AG04449 (cell line): ENCODE results near the gene METRN.
A peak's percentile ranks its signal among the peaks of the same experiment; 100 is the strongest.
"Not testable (repeated sequence)": the region's sequence is repeated elsewhere in the genome, so short reads cannot be mapped to it uniquely, and the experiment has no call there.

Experiments used
- CTCF ChIA-PET: fragments of 350-600 bp; formaldehyde crosslinking; extraction: SDS; loops from one replicate; lab custom pipeline; 2021; ENCODE audit warnings: antibody characterized with exemption; lab: Yijun Ruan, JAX
- POLR2A ChIA-PET: fragments of 400-600, 350-600 bp; formaldehyde crosslinking; extraction: SDS; loops from one replicate; lab custom pipeline; 2020; ENCODE audit warnings: antibody characterized with exemption, inconsistent platforms; lab: Yijun Ruan, JAX
- DNase-seq: peaks from one replicate; pipeline ENCODE4 v3.0.0-alpha.2; 2010; ENCODE audit warnings: low read depth, low spot score
- H3K4me3 ChIP-seq: 2 replicates; pipeline ENCODE4 v1.5.1; 2011; ENCODE audit warnings: low read depth, mild to moderate bottlenecking, control low read depth, low read length
- CTCF ChIP-seq: IDR thresholded peaks from one replicate; pipeline ENCODE4 v1.5.1; 2011; ENCODE audit warnings: mild to moderate bottlenecking, moderate library complexity, low read length, control low read depth, inconsistent platforms; ENCODE audit not compliant: insufficient read depth; ENCODE audit errors: missing control alignments

Gene METRN

GRCh38 chr16:746637-747036, 31.7 kb downstream of the METRN start:
- TF ChIP-seq CTCF, result no peak
- ChIA-PET CTCF (no interaction called here), POLR2A (no interaction called here)
- no peak for DNase-seq
- no peak overlapping the region for H3K4me3 ChIP-seq

DNA sequence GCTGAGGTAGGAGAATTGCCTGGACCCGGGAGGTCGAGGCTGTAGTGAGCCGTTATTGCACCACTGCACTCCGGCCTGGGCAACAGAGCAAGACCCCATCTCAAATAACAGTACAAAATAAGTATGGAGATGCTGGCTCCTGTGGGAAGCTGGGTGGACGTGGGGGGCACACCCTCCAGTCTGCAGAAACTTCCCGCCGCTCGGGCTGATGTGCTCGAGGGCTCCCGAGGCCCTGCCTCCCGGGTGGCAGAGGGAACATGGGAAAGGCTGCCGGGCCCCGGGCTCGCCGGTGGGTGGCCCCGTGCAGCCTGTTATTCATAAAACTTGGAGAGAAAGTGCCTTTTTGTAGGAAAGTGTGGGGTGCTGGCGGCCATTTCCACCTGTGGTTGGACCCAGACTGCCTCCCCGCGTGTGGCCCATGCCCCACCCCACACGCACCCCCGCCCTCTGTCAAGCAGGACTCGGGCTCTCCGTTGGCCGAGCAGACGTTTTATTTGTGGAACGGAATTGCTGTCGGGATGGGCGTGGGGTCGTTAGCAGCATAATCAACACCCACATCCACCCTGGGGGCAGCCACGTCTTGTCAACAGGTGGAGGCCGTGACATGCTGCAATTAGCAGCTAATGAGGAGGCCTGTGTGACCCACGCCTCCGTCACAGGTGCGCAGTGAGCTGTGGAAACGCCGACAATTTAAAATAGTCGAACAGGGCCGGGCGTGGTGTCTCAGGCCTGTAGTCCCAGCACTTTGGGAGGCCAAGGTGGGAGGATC, 33.2 kb downstream of the METRN start:
- CTCF ChIA-PET, result interaction anchor here (0.8 to 4.1 kb wide), 5 partner anchors 8 to 307 kb away, joined by 3 to 40 read pairs (median 3); partner anchors contain the start of gene CIAO3
- no peak overlapping the region for H3K4me3 ChIP-seq
- POLR2A ChIA-PET, result no interaction called here
- no peak for DNase-seq
- TF ChIP-seq CTCF, result no peak

- TF ChIP-seq CTCF, result no peak
- peak; percentile 57 for DNase-seq
- H3K4me3 ChIP-seq, result no peak overlapping the region
- ChIA-PET POLR2A (interaction anchor here (0.7 kb wide), 2 partner anchors 8 to 19 kb away, joined by 3 read pairs; partner anchors contain the start of gene CIAO3), CTCF (interaction anchor here (0.8 to 4.1 kb wide), 7 partner anchors 9 to 306 kb away, joined by 3 to 40 read pairs (median 5); partner anchors contain the start of genes ANTKMT and CIAO3)
Observed at GRCh38 chr16:749010-749409, 34.1 kb downstream of the METRN start.

DNA sequence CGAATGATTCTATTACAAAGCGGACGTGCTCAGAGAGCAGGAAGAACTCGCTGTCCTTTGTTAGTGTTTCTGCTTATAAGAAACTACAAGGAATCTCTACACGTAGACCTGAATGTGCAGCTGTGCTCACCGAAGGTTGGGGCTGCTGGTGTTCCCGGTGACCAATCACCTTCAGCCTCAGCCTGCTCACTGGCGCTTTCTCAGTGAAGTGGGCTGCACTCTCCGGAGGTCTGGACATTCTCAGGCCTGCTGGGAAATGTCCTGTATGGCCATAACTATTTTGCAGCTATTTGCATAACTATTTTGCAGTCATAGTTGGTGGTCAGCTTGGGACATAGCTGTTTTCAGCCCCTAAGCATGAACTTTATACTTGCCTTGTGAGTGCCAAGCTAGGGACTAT, 35.6 kb downstream of the METRN start:
- CTCF ChIA-PET, result interaction anchor here (1.0 to 4.1 kb wide), 4 partner anchors 10 to 39 kb away, joined by 3 to 40 read pairs (median 5); partner anchors contain the start of genes ANTKMT and CIAO3
- POLR2A ChIA-PET, result no interaction called here
- no peak for TF ChIP-seq CTCF
- no peak overlapping the region for H3K4me3 ChIP-seq
- no peak for DNase-seq

GRCh38 chr16:751152-752006, 36.5 kb downstream of the METRN start:
- no peak overlapping the region for H3K4me3 ChIP-seq
- no peak for DNase-seq
- CTCF ChIA-PET, result interaction anchor here (0.6 to 4.1 kb wide), 7 partner anchors 8 to 39 kb away, joined by 3 to 40 read pairs (median 3); partner anchors contain the start of genes ANTKMT and CIAO3
- TF ChIP-seq CTCF, result no peak
- POLR2A ChIA-PET, result no interaction called here

GRCh38 chr16:752007-752312, 37.0 kb downstream of the METRN start:
- no peak for DNase-seq
- no peak overlapping the region for H3K4me3 ChIP-seq
- CTCF ChIA-PET, result interaction anchor here (0.6 to 4.1 kb wide), 5 partner anchors 9 to 33 kb away, joined by 3 to 40 read pairs (median 3); partner anchors contain the start of genes ANTKMT and CIAO3
- POLR2A ChIA-PET, result no interaction called here
- no peak for TF ChIP-seq CTCF

DNA sequence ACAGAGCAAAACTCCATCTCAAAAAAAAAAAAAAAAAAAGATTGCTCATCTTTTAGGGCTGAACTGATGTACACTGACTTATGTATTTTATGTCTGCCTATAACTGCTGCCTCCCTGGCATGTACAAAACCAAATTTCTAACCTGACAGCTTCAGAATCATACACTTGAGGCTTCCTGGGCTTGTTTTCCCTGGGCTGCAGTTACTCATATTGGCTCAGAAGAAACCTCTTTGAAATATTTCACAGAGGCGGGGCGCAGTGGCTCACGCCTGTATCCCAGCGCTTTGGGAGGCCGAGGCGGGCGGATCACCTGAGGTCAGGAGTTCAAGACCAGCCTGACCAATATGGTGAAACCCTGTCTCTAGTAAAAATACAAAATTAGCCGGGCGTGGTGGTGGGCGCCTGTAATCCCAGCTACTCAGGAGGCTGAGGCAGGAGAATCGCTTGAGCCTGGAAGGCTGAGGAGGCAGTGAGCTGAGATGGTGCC, 39.2 kb downstream of the METRN start:
- DNase-seq, H3K4me3 ChIP-seq, POLR2A ChIA-PET: not testable (repeated sequence)
- CTCF ChIA-PET, result interaction anchor here (4.2 kb wide), 1 partner anchor 11 kb away, joined by 24 read pairs; the partner anchor contains the start of gene CIAO3
